NCI-H2196 treated with DMSO at 0.1 percent for 48 hours (cell line): ENCODE measurements around the gene IGSF11.
"Not testable (repeated sequence)": the region's sequence is repeated elsewhere in the genome, so short reads cannot be mapped to it uniquely, and the experiment has no call there.

Experiments
- DNase-seq: peaks from one replicate; lab custom pipeline; 2025; ENCODE audit not compliant: unreplicated experiment; lab: John Stamatoyannopoulos, UW

Gene IGSF11

DNA sequence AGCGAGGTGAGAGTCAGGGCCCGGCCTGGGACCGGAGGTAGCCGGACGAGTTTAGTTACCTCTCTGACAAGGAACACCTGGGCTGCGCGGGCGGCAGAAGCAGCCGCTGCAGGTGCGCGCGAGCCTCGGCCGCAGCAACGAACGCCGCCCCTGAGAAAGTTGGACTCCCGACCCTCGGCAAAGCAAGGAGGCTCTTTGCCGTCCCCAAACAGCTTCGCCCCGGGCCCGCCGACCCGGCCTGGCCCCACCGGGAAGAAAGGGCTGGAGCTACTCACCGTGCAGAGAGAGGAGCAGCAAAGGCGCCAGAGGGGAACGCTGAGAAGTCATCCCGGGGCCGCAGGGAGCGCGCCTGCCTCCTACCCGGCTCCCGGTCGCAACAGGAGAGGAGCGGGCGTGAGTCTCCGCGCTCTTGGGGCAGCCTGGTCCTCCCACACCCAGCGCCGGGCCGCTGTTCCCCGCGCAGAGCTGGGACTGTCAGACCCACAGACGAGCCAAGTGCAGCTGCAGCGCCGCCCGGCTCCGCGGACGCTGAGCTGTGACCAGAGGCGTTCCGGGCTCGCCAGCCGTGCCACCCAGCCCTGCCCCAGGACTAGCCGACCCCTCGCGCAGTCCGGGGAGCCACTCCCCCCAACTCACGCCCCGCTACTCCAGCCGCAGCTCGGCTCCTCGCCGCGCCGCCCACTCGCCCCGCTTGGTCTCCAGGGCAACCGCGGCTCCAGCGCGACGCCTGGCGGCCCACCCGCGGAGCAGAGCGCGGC, at the start of gene IGSF11:
Gene IGSF11, minus strand, starts transcription at position 591 of the 758 bp plus-strand sequence. Its CDS starts 264 bp downstream, at position 327.
- DNase-seq = peak; percentile 55

GRCh38 chr3:119080364-119080763, 45.7 kb upstream of the IGSF11 start:
- no peak for DNase-seq

GRCh38 chr3:119073258-119074001, 38.8 kb upstream of the IGSF11 start:
- no peak for DNase-seq

- DNase-seq = not testable (repeated sequence)
Observed at GRCh38 chr3:119072451-119072850, 37.8 kb upstream of the IGSF11 start.

DNA sequence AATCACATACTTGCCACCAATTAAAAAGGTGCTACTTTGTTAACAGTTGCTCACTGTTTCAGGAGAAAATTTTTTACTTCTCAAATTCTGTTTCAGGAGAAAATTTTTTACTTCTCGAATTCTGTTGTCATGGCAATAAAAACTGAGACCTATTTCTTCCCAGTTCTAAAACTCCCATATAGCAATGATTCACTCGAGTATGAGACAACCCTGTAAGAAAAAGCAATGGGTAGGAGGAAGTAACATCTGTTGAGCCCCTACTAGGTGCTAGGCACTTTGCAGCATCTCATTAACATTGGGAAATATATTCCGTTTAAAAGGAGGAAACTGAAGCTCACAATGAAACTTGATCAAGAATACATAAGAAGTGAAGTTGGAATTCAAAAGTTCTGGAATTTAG, 35.1 kb upstream of the IGSF11 start:
- no peak for DNase-seq

GRCh38 chr3:119063471-119063870, 28.8 kb upstream of the IGSF11 start:
- no peak for DNase-seq

GRCh38 chr3:119062892-119063291, 28.2 kb upstream of the IGSF11 start:
- DNase-seq = no peak

GRCh38 chr3:119044593-119044992, 9.9 kb upstream of the IGSF11 start:
- no peak for DNase-seq

GRCh38 chr3:119042162-119042561, 7.5 kb upstream of the IGSF11 start:
- DNase-seq = no peak

GRCh38 chr3:119035014-119035346, 334 bp upstream of the IGSF11 start:
- peak; percentile 50 for DNase-seq

- DNase-seq = no peak
Observed at GRCh38 chr3:119033393-119034255, 1.0 kb downstream of the IGSF11 start.

DNA sequence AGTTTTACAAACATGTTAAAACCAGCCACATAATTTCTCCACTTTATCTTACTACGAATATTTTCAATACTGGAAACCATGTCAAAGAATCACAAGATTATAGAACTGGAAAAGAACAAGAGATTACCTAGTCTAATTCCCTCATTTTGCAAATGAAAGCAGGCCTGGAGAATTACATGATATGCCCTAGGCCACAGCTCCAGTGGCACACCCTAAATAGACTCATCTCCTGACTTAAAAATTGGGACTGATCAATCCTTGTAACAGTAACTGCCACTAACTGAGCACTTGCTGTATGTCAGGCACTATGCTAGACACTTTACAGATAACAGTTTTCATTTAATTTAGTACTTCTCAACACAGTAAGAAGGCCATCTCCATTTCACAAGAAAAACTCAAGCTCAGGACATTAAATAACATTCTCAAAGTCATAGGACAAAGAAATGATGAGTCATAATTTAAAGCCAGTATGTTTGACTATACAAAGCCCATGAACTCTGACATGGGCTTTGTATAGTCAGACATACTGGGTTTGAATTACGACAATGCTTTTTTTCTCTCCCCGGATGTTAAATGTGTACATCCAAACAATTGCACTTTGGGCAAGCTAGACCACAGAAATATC, 9.4 kb downstream of the IGSF11 start:
- no peak for DNase-seq

DNA sequence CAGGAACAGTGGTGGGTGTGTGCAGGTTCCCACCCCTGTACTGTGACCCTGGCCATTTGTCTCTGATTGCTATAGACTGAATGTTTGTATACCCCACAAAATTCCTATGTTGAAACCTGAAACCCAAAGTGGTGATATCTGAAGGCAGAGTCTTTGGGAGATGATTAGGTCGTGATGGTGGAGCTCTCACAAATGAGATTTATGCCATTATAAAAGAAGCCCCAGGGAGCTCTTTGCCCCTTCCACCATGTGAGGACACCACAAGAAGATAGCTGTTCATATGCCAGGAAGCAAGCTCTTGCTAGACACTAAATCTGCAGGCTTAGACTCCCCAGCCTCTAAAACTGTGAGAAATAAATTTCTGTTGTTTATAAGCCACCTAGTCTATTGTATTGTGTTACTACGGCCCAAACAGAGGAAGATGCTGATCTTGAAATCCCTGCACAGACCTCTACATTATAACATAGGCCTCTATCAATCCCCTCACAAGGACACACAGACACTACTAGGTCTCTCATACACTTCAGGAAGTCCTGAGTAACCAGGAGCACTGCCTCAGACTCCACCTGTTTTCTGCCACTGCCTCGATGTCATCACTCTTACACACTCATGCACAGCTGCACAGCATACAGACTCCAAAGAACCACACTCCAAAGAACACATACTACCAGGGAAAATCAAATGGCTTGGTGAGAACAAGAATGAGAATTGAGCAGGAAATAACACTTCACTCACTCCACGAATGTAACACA, 14.7 kb downstream of the IGSF11 start:
- no peak for DNase-seq

DNA sequence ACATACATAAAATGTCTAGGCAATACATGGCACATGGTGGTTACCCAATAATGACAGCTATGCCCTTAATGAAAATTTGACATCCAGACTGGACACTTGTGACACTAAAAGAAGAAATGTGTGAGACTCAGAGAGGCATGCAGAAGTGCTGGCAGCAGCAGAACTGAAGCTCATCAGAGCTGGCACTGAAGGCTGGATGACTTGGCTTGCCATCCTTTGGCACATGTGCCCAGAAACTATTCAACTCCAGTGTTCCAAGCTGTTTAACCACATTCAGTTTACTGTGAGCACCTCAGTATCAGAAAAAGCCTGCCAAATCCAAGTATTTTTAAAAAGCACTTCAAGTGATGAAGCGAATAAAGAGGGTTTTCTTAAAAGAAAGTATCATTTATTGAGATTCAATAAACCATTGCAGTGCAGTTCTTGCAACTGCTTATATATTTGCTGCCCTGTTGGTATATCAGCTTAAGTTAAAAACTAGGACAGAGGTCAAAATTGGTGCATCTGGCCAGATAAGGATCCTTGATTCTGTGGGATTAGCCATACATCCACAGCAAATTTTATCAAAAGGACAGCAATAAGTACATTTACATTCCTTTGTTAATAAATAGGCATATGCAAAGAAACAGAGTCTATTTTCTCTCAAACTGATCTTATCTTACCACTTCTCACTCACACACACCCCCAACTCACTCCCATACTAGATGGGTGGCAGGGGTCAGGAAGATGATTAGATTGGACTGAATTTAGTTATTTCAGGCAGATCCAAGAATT, 15.8 kb downstream of the IGSF11 start:
- no peak for DNase-seq

DNA sequence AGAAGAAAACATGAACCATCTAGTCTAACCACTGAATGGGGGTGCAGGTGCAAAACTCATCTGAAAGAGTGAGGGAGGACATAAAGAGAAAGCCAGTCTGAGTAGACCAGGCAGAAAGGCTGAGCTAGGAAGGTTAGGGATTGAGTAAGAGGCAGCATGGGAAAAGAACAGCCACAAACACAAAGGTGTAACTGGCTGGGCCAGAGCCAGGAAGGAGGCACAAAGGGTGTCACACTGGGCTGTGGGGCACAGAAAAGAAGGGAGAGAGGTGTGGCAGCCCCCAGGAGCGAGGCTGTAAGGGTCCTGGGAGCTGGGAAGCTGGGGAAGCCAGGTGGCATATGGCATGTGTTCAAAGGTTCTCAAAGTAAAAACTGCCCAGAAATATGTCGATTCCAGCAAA, 18.7 kb downstream of the IGSF11 start:
- no peak for DNase-seq

DNA sequence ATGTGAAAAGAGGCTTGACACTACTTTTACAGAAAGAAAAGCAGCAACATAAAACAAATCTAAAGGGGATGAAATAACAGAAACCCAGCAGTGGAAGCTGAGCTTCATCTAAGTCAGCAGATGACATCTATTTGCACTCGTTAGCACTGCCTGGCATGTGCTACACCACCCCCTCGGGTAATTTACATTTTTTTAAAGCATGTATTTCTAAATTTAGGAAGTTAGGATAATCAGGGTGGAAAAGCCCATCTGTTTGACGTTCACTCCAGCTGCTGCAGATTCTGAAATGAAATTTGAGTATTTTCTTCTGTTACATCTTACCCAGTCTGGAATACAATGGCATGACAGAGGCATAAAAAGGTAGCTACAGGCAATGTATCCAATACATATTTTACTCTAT, 20.7 kb downstream of the IGSF11 start:
- DNase-seq = no peak

DNA sequence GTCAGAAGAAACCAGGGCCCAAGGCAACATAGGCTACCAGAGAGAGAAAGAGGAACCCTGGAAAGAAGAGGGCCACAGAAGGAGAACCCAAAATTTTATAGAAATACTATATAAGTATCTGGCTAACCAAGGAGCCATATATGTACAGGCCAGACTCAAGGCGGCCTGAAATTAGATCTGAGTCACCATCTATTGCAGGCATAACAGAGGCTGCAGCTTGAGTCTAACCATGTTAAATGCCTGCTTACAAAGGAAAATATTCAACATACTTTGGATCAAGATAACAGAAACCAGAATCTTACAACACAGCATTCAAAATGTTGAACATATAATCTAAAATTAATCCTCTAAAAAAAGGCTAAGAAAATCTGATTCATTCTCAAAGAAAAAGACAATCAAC, 23.1 kb downstream of the IGSF11 start:
- no peak for DNase-seq

DNA sequence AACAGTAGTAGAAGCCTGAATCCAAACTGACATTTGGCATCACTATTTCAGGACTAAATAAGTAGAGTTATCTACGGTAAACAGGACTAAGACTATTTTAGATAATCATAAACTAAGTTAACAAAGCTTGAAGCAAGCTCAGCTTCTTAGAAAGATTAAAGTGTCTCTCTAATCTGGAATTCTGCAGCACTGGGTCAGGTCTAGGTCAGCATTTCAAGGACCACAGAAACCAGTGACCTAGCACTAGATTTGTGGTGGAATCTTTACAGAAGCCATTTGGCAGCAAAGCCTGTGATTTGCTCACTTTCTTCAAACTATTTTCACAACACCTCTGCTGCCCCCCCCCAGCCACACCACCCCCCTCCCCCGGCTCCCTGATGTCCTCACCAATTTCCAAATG, 37.5 kb downstream of the IGSF11 start:
- no peak for DNase-seq

GRCh38 chr3:118991775-118992174, 42.9 kb downstream of the IGSF11 start:
- no peak for DNase-seq
